ENCODE results near the gene CDH11. TPM values are rescaled to one million over a fixed set of nuclear protein-coding genes. Genes with fewer than 3 reads are reported as not detected.
A peak's percentile ranks its signal among the peaks of the same experiment; 100 is the strongest.

CDH11 gene
- total and polyA plus RNA-seq, 10 of the 15 experiments (the other 5 are each of a cell fraction or from before 2014, with no cell fraction given) = 0.31 to 9.7 (median 0.87) TPM

DNA sequence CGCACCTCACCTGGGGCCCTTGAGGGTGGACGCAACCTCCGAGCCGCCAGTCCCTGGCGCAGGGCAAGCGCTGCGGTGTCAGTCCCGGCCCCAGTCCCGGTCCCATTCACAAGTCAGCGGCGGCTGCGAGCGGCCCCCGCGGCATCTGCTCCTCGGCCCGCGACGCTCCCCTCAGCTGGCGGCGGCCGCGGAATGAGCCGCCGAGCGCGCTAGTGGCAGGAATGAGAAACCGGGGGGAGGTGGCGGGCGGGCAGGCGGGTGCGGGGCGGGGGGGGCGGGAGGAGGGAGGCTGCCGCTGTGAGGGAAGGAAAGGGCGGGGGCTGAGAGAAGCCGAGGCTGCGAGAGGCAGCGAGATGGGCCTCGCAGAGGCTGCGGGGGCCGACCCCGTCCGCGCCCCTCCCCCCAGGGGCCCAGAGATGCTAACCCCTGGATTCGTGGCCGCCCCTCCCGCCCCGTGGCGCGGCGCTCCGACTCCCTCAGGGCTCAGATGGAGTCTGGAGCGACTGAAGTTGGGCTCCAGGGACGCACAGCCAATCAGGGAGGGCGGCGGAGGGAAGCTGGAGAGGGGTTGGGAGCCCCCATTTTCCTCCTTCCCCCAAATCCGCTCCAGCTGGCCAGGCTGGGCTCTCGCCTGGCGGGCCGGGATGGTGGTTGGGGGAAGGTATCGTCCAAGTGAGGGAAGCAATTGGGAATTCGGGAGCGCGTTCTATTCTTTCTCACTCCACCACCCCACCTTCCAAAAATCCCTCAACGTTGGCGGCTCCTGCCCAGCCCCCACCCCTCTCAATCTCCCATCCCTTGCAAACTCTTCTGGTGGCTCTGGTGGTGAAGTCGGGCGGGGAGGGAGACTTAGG, at the start of gene CDH11 (continued):
- TF ChIP-seq KAT2A (conservative IDR thresholded peaks at IDR 0.05; ENCODE audit: control insufficient read depth, low read depth, low read length) (no peak), BHLHE40 (IDR thresholded peaks at IDR 0.05; ENCODE audit: borderline replicate concordance in 1 of 2, low read depth in 2 of 2, low read length in 1 of 2) (no peak), CHD4 (IDR thresholded peaks at IDR 0.05) (no peak)
- TF ChIP-seq, protein P1, sequence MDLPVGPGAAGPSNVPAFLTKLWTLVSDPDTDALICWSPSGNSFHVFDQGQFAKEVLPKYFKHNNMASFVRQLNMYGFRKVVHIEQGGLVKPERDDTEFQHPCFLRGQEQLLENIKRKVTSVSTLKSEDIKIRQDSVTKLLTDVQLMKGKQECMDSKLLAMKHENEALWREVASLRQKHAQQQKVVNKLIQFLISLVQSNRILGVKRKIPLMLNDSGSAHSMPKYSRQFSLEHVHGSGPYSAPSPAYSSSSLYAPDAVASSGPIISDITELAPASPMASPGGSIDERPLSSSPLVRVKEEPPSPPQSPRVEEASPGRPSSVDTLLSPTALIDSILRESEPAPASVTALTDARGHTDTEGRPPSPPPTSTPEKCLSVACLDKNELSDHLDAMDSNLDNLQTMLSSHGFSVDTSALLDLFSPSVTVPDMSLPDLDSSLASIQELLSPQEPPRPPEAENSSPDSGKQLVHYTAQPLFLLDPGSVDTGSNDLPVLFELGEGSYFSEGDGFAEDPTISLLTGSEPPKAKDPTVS (IDR thresholded peaks at IDR 0.05; ENCODE audit: low read depth, low read length) = no peak
- TF ChIP-seq, protein P2, sequence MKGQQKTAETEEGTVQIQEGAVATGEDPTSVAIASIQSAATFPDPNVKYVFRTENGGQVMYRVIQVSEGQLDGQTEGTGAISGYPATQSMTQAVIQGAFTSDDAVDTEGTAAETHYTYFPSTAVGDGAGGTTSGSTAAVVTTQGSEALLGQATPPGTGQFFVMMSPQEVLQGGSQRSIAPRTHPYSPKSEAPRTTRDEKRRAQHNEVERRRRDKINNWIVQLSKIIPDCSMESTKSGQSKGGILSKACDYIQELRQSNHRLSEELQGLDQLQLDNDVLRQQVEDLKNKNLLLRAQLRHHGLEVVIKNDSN (IDR thresholded peaks at IDR 0.05; ENCODE audit: borderline replicate concordance, extremely low read length, insufficient read depth, low read depth, low read length) = no peak

DNA sequence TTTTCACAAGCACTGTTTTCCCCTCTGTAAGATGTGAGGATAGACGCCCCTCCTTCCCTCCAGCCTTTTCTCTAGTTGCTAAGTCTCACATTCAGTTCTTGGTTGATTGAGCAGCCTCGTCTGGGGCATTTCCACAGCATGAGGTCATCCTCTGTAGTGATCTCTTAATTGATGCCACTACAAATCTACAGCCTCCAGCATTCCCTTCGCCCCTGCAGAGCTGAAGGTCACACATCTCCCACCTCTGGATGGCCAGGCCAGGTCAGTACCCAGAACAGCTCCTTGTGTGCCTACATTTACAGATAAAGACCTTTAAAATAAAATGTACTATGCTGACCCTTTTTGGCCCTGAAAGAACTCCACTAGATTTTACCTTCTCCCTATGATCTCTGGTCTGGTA, 32.5 kb upstream of the CDH11 start:
- no TSS peak for BruUV-seq (replicated peaks)
- ATAC-seq (peak; percentile 44; the same call in 2 of the 3 replicates), FAIRE-seq (no peak), DNase-seq (ENCODE audit: low read depth, low spot score) (no peak)
- no peak overlapping the region for H3K27ac ChIP-seq (ENCODE audit: control insufficient read depth, insufficient read depth)
- no peaks in the 10 kb centered on the region for H3K36me3 ChIP-seq (ENCODE audit: control insufficient read depth in 2 of 2, insufficient read depth in 2 of 2, low read length in 1 of 2)
- H3K79me2 ChIP-seq (ENCODE audit: control insufficient read depth, insufficient read depth, low read length) = no peaks in the 10 kb centered on the region
- SMC1A ChIA-PET (ENCODE audit: uncharacterized antibody, unreplicated experiment) = no interaction called here
- H3K4me2 ChIP-seq (ENCODE audit: control insufficient read depth, insufficient read depth) = no peak overlapping the region
- H4K20me1 ChIP-seq (ENCODE audit: control insufficient read depth, insufficient read depth) = no peaks in the 10 kb centered on the region
- H3K4me1 ChIP-seq (ENCODE audit: control insufficient read depth, insufficient read depth, low read length) = no peaks in the 10 kb centered on the region
- POLR2A ChIA-PET = no interaction called here
- 0% methylated on average over 3 of the region's 3 CpGs for WGBS (ENCODE audit: insufficient coverage, insufficient replicate concordance, low lambda C conversion rate, missing lambda C conversion rate)
- no peak overlapping the region for H2AFZ ChIP-seq (ENCODE audit: control insufficient read depth, low read depth, low read length)
- H3K9ac ChIP-seq (ENCODE audit: control insufficient read depth, insufficient read depth, low read length) = no peak overlapping the region
- CTCF ChIA-PET = no interaction called here
- no peaks in the 10 kb centered on the region for H3K9me3 ChIP-seq (replicated peaks; ENCODE audit: control insufficient read depth, insufficient read depth, low read length)
- RAD21 ChIA-PET (ENCODE audit: unreplicated experiment) = no interaction called here
- H3K27me3 ChIP-seq (replicated peaks in 1 of 2; ENCODE audit: control insufficient read depth in 2 of 2, insufficient read depth in 2 of 2, low read length in 1 of 2) = no peaks in the 10 kb centered on the region
- TF ChIP-seq EGR1 (IDR thresholded peaks at IDR 0.05; ENCODE audit: borderline replicate concordance in 1 of 2, low read depth in 2 of 2, low read length in 2 of 2) (no peak), FOXK2 (IDR thresholded peaks at IDR 0.05) (no peak), EP300 (IDR thresholded peaks at IDR 0.05; ENCODE audit: borderline replicate concordance in 1 of 2, control insufficient read depth in 1 of 2, low read depth in 2 of 2, low read length in 2 of 2) (no peak), JUNB (IDR thresholded peaks at IDR 0.05) (no peak), STAT3 (IDR thresholded peaks at IDR 0.05; ENCODE audit: low read depth, low read length) (no peak), JUND (IDR thresholded peaks at IDR 0.05; ENCODE audit: low read depth, low read length) (no peak), MYB (IDR thresholded peaks at IDR 0.05; ENCODE audit: borderline replicate concordance, low read depth, low read length) (no peak), STAT1 (conservative IDR thresholded peaks at IDR 0.05) (no peak), BACH1 (IDR thresholded peaks at IDR 0.05; ENCODE audit: borderline replicate concordance) (no peak), RBBP5 (conservative IDR thresholded peaks at IDR 0.05) (no peak), RB1 (IDR thresholded peaks at IDR 0.05; ENCODE audit: borderline replicate concordance) (no peak), NFXL1 (IDR thresholded peaks at IDR 0.05; ENCODE audit: borderline replicate concordance) (no peak)
- in situ Hi-C loops (cut with MboI) = no loop called here
- intact Hi-C loops (cut with micrococcal nuclease; ENCODE audit: unreplicated experiment) = no loop called here
- H3K4me3 ChIP-seq = no peak overlapping the region

Measured in GM12878 (cell line).